Measurements from ENCODE around the gene TOMM40.

DNA sequence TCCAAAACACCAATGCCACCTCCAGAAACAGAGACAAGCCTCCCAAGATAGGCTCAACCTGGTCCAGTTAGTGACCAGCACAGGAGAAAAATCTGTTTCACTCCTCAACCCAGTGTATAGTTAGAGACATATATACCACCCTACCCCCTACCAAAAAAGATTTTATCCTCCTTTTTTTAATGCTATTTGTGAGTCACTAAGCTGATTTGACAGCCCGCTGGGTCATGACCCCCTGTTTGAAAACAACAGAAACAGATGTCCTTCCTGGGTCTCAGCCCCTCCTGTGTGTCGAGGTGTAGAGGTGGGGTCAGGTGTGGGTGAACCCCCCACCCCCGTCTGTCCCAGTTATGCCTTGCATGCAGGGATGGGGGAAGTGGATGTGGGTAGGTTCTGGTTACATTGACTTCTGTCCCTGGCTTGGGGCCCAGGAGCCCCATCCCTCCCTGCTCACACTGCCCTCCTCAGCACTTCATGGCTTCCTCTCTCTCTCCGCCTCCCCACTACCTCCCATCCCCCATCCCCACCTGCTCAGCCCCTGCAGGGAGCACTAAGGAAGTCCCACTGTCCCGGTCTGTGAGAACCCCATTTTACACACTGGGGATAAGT, 14.0 kb upstream of the TOMM40 start:
- TF ChIP-seq, protein P1, sequence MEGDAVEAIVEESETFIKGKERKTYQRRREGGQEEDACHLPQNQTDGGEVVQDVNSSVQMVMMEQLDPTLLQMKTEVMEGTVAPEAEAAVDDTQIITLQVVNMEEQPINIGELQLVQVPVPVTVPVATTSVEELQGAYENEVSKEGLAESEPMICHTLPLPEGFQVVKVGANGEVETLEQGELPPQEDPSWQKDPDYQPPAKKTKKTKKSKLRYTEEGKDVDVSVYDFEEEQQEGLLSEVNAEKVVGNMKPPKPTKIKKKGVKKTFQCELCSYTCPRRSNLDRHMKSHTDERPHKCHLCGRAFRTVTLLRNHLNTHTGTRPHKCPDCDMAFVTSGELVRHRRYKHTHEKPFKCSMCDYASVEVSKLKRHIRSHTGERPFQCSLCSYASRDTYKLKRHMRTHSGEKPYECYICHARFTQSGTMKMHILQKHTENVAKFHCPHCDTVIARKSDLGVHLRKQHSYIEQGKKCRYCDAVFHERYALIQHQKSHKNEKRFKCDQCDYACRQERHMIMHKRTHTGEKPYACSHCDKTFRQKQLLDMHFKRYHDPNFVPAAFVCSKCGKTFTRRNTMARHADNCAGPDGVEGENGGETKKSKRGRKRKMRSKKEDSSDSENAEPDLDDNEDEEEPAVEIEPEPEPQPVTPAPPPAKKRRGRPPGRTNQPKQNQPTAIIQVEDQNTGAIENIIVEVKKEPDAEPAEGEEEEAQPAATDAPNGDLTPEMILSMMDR (IDR thresholded peaks at IDR 0.05 in 8 of 11, conservative IDR thresholded peaks at IDR 0.05 in 3 of 11), result no peak
- TF ChIP-seq POLR2A (IDR thresholded peaks at IDR 0.05) (no peak), POLR2AphosphoS5 (IDR thresholded peaks at IDR 0.05) (no peak)

All from spleen (tissue), 7 donors.